ENCODE results near the gene SLC35E2B.

- TF ChIP-seq NANOG (IDR thresholded peaks at IDR 0.05; ENCODE audit: insufficient read depth, low read depth, low read length, poor library complexity, severe bottlenecking) (no peak), RNF2 (IDR thresholded peaks at IDR 0.05; ENCODE audit: borderline replicate concordance, low read depth, low read length, missing control alignments, poor library complexity, severe bottlenecking) (no peak)
These were observed 39.8 kb upstream of the SLC35E2B start for GRCh38 chr1:1732381-1732780.

Data from H1 (cell line).